ENCODE data around the gene SPATA6L.

The SPATA6L gene

DNA sequence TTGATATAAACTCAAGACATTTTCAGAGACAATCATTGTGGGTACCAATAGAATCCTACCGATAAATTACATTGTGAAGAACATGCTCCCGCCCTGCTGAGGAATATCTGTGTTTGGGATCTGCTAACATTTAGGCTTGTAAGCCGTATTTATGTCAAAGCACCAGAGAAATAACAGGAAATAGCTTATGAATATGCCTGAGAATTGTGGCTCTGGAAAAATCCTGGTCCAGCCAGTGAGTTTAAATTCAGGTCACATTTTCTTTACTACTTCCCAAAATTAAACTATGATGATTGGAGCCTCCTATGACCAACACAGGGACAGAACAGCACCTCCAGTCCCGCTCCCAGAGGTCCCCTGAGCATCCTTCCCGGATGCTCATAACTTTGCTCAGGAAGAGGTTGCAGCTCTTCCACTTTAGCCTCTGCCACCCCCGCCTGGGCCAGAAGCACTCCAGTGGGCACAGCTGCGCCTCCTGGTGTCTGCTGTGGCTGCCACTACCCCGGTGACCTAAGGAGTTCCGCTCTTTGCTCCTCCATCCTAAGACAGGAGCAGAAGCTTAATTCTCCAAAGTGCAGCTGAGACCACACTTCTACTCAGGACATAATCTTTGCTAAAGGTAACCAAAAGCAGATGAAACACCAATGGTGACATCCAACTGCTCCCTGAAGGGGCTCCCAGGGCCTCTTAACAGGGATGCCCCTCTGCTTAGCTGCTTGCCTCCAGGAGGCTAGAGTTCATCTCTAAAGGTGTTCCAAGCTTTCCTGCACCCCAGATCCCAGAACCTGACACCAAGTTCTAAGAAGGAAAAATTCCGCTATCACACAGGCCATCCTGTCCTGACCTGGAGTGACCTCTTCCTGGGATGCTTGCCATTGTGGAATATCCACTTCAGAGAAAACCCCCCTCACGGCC lies 117.2 kb downstream of the SPATA6L start:
- DNase-seq (ENCODE audit: low spot score) = peak; percentile 15

Measured in NAMALWA (cell line).